H9 (cell line): ENCODE results near the gene MN1. TPM values are rescaled to one million over a fixed set of nuclear protein-coding genes. Genes with fewer than 3 reads are reported as not detected.
A peak's percentile ranks its signal among the peaks of the same experiment; 100 is the strongest.

Experiments used
- DNase-seq: peaks from one replicate; pipeline ENCODE4 v3.0.0-alpha.2; 2017
- H2AFZ ChIP-seq: one replicate; pipeline ENCODE4 v1.6.1; 2013; ENCODE audit warnings: mild to moderate bottlenecking, low read length, control low read depth, moderate library complexity
- H2AK5ac ChIP-seq: 2 replicates; pipeline ENCODE4 v1.6.1; 2013; ENCODE audit warnings: low read length, control low read depth, mixed read lengths; ENCODE audit not compliant: insufficient read length
- H2BK120ac ChIP-seq: one replicate; pipeline ENCODE4 v1.6.1; 2013; ENCODE audit warnings: low read depth, mild to moderate bottlenecking, low read length, control low read depth, inconsistent platforms; ENCODE audit not compliant: poor library complexity, severe bottlenecking
- H2BK12ac ChIP-seq: 2 replicates; pipeline ENCODE4 v1.6.1; 2013; ENCODE audit warnings: low read length, control low read depth, mixed read lengths, low read depth; ENCODE audit not compliant: insufficient read length
- H2BK15ac ChIP-seq: 2 replicates; pipeline ENCODE4 v1.6.1; 2013; ENCODE audit warnings: low read depth, low read length, control low read depth
- H2BK20ac ChIP-seq: one replicate; pipeline ENCODE4 v1.6.1; 2013; ENCODE audit warnings: low read depth, mild to moderate bottlenecking, low read length, control low read depth, inconsistent platforms; ENCODE audit not compliant: poor library complexity, severe bottlenecking
- H2BK5ac ChIP-seq: 2 replicates; pipeline ENCODE4 v1.6.1; 2013; ENCODE audit warnings: low read length, control low read depth, mixed read lengths; ENCODE audit not compliant: insufficient read length
- H3K14ac ChIP-seq: 2 replicates; pipeline ENCODE4 v1.6.1; 2013; ENCODE audit warnings: low read length, control low read depth; ENCODE audit not compliant: insufficient read depth
- H3K18ac ChIP-seq: 2 replicates; pipeline ENCODE4 v1.6.1; 2013; ENCODE audit warnings: low read depth, mild to moderate bottlenecking, mixed read lengths, low read length, control low read depth; ENCODE audit not compliant: insufficient read length
- H3K23ac ChIP-seq: 2 replicates; pipeline ENCODE4 v1.6.1; 2013; ENCODE audit warnings: low read length, control low read depth, mixed read lengths, low read depth; ENCODE audit not compliant: insufficient read length
- H3K23me2 ChIP-seq: 2 replicates; pipeline ENCODE4 v1.6.1; 2013; ENCODE audit warnings: low read depth, mild to moderate bottlenecking, mixed read lengths, low read length, control low read depth; ENCODE audit not compliant: insufficient read length, poor library complexity, severe bottlenecking
- H3K27ac ChIP-seq: 2 replicates; pipeline ENCODE4 v1.5.1; 2013; ENCODE audit warnings: low read length, control low read depth, mixed read lengths, low read depth; ENCODE audit not compliant: insufficient read length
- H3K27me3 ChIP-seq: 2 replicates; pipeline ENCODE4 v1.6.1; 2013; ENCODE audit warnings: low read length, control low read depth, inconsistent platforms; ENCODE audit not compliant: insufficient read depth
- H3K4ac ChIP-seq: 2 replicates; pipeline ENCODE4 v1.6.1; 2013; ENCODE audit warnings: low read depth, mild to moderate bottlenecking, control low read depth, inconsistent platforms, low read length, moderate library complexity
- H3K4me1 ChIP-seq: 2 replicates; pipeline ENCODE4 v1.6.1; 2013; ENCODE audit warnings: low read length, control low read depth, inconsistent platforms; ENCODE audit not compliant: insufficient read depth
- H3K4me2 ChIP-seq: 2 replicates; pipeline ENCODE4 v1.6.1; 2013; ENCODE audit warnings: low read length, control low read depth, mixed read lengths; ENCODE audit not compliant: insufficient read length, insufficient read depth
- H3K56ac ChIP-seq: 2 replicates; pipeline ENCODE4 v1.6.1; 2013; ENCODE audit warnings: low read depth, mild to moderate bottlenecking, mixed read lengths, low read length, control low read depth; ENCODE audit not compliant: insufficient read length
- H3K79me1 ChIP-seq: 2 replicates; pipeline ENCODE4 v1.6.1; 2013; ENCODE audit warnings: low read depth, mild to moderate bottlenecking, moderate library complexity, low read length, control low read depth, inconsistent platforms; ENCODE audit not compliant: insufficient read depth, poor library complexity, severe bottlenecking
- H3K79me2 ChIP-seq: 2 replicates; pipeline ENCODE4 v1.6.1; 2013; ENCODE audit warnings: low read length, control low read depth, inconsistent platforms; ENCODE audit not compliant: insufficient read depth
- H3K9ac ChIP-seq: 2 replicates; pipeline ENCODE4 v1.6.1; 2013; ENCODE audit warnings: low read length, control low read depth, mixed read lengths; ENCODE audit not compliant: insufficient read length; ENCODE audit errors: extremely low read depth
- H3K9me3 ChIP-seq: one replicate; pipeline ENCODE4 v1.6.1; 2013; ENCODE audit warnings: low read depth, low read length, inconsistent platforms; ENCODE audit not compliant: control insufficient read depth
- H3T11ph ChIP-seq: one replicate; pipeline ENCODE4 v1.6.1; 2013; ENCODE audit warnings: mild to moderate bottlenecking, low read length, control low read depth, inconsistent platforms
- H4K20me1 ChIP-seq: one replicate; pipeline ENCODE4 v1.6.1; 2013; ENCODE audit not compliant: control insufficient read depth, insufficient read length, insufficient read depth
- H4K5ac ChIP-seq: 2 replicates; pipeline ENCODE4 v1.6.1; 2013; ENCODE audit warnings: low read depth, mild to moderate bottlenecking, mixed read lengths, low read length, control low read depth; ENCODE audit not compliant: insufficient read length
- H4K8ac ChIP-seq: replicated peaks from 2 replicates; pipeline ENCODE4 v1.6.1; 2013; ENCODE audit warnings: low read length, control low read depth, mixed read lengths, low read depth; ENCODE audit not compliant: insufficient read length
- H4K91ac ChIP-seq: 2 replicates; pipeline ENCODE4 v1.6.1; 2013; ENCODE audit warnings: low read depth, mild to moderate bottlenecking, moderate library complexity, mixed read lengths, low read length, control low read depth; ENCODE audit not compliant: insufficient read length
- H3K27ac Mint-ChIP-seq, 3 experiments: 2 replicates in 2 of 3; 3 replicates in 1 of 3; pipeline ENCODE4 v1.8.0; 2020 to 2021; ENCODE audit warnings: mixed read lengths in 3 of 3, mild to moderate bottlenecking in 1 of 3, moderate library complexity in 1 of 3
- H3K27me3 Mint-ChIP-seq: 2 replicates; pipeline ENCODE4 v1.8.0; 2021; ENCODE audit warnings: low read depth, mild to moderate bottlenecking, moderate library complexity, mixed read lengths
- H3K36me3 Mint-ChIP-seq, 3 experiments: 2 replicates in 2 of 3; 3 replicates in 1 of 3; pipeline ENCODE4 v1.8.0; 2020 to 2021; ENCODE audit warnings: low read depth in 3 of 3, mixed read lengths in 3 of 3; ENCODE audit not compliant: insufficient read depth in 1 of 3
- H3K4me1 Mint-ChIP-seq, 2 experiments: 2 replicates each; pipeline ENCODE4 v1.8.0; 2020; ENCODE audit warnings: mixed read lengths in 2 of 2
- H3K4me3 Mint-ChIP-seq, 2 experiments: 2 replicates in 1 of 2; 3 replicates in 1 of 2; pipeline ENCODE4 v1.8.0; 2020 to 2021; ENCODE audit warnings: mild to moderate bottlenecking in 2 of 2, mixed read lengths in 2 of 2, moderate library complexity in 1 of 2
- H3K9me3 Mint-ChIP-seq, 2 experiments: 2 replicates in 1 of 2; 3 replicates in 1 of 2; pipeline ENCODE4 v1.8.0; 2020; ENCODE audit warnings: mild to moderate bottlenecking in 2 of 2, mixed read lengths in 2 of 2, moderate library complexity in 1 of 2
- CTCF ChIP-seq: fragments of 200-600 bp; sonication (generic); conservative IDR thresholded peaks from 3 replicates; pipeline ENCODE4 v1.8.0; 2021; ENCODE audit warnings: antibody characterized with exemption, mild to moderate bottlenecking
- WGBS: extraction: QIAGEN DNeasy Blood & Tissue Kit; methylation state at CpG from one replicate; pipeline ENCODE4 v1.1.7; 2013; ENCODE audit warnings: missing lambda C conversion rate, low lambda C conversion rate, mixed read lengths; ENCODE audit not compliant: insufficient read length; ENCODE audit errors: extremely low coverage; 5-methylcytosine and 5-hydroxymethylcytosine counted together
- total RNA-seq: library from RNA; stranded (reverse); gene quantifications from 2 replicates; pipeline ENCODE4 v1.2.1, GENCODE V29; 2021

MN1 gene
- total RNA-seq, 1 experiment from 2014 or later: 2.8 TPM

GRCh38 chr22:27724709-27725108, 76.8 kb downstream of the MN1 start:
- H3K56ac ChIP-seq: no peak overlapping the region
- H3K9ac ChIP-seq: no peak overlapping the region
- no peaks in the 10 kb centered on the region for H3K27me3 ChIP-seq
- no peaks in the 10 kb centered on the region for H3K23me2 ChIP-seq
- no peak overlapping the region for H2AK5ac ChIP-seq
- no peak overlapping the region for H2AFZ ChIP-seq
- no peak overlapping the region for H2BK20ac ChIP-seq
- Mint-ChIP-seq H3K4me1 (peaks cover 25 to 44% of the 10 kb centered on the region in 2 experiments), H3K9me3 (peaks cover 19 to 27% of the 10 kb centered on the region in 2 experiments), H3K27me3 (no peaks in the 10 kb centered on the region), H3K4me3 (no peak overlapping the region), H3K36me3 (peaks cover 18 to 30% (median 23%) of the 10 kb centered on the region in 3 experiments), H3K27ac (peak overlapping the region in 1 of 3 experiments; percentile 46; a peak in 2 of 7 replicates)
- no peak overlapping the region for H2BK5ac ChIP-seq
- no peak overlapping the region for H3K23ac ChIP-seq
- H4K91ac ChIP-seq: no peak overlapping the region
- H3K4me1 ChIP-seq: peaks cover 10% of the 10 kb centered on the region; the same call in 1 of the 2 replicates
- WGBS: no CpG with 5 or more reads among the region's 4 CpGs
- no peak overlapping the region for H3K27ac ChIP-seq
- no peak overlapping the region for H2BK12ac ChIP-seq
- no peak overlapping the region for H3T11ph ChIP-seq
- no peak for TF ChIP-seq CTCF
- no peak for DNase-seq
- no peaks in the 10 kb centered on the region for H3K9me3 ChIP-seq
- H3K18ac ChIP-seq: no peak overlapping the region
- no peak overlapping the region for H4K5ac ChIP-seq
- H4K8ac ChIP-seq: no peak overlapping the region
- H3K14ac ChIP-seq: no peak overlapping the region
- H3K79me1 ChIP-seq: peaks cover 12% of the 10 kb centered on the region
- H3K4ac ChIP-seq: no peak overlapping the region
- H3K79me2 ChIP-seq: peaks cover 48% of the 10 kb centered on the region
- H2BK120ac ChIP-seq: no peak overlapping the region
- no peak overlapping the region for H3K4me2 ChIP-seq
- no peaks in the 10 kb centered on the region for H4K20me1 ChIP-seq
- H2BK15ac ChIP-seq: no peak overlapping the region
